GM12878 (cell line): ENCODE data around the gene CCDC110. TPM values are rescaled to one million over a fixed set of nuclear protein-coding genes. Genes with fewer than 3 reads are reported as not detected.

Source experiments
- ATAC-seq: fragments of 200-7000 bp; cut with Tn5 transposase; 3 replicates; pipeline ENCODE4 v1.9.1; 2020; ENCODE audit warnings: mild to moderate bottlenecking, moderate library complexity
- BruUV-seq: library from RNA; stranded (reverse); fragments of 400-500 nt; replicated peaks from 2 replicates; lab custom pipeline; 2021; lab: Mats Ljungman, UMichigan
- CTCF ChIA-PET: fragments of 300-600 bp; sonication (Branson Sonifier 250); formaldehyde crosslinking; extraction: SDS; loops from one replicate; lab custom pipeline; 2021; ENCODE audit warnings: inconsistent platforms; lab: Yijun Ruan, JAX
- POLR2A ChIA-PET: fragments of 350-600 bp; formaldehyde crosslinking; extraction: SDS; loops from one replicate; lab custom pipeline; 2021; ENCODE audit warnings: inconsistent platforms; lab: Charles Lee
- RAD21 ChIA-PET: fragments of 300-600 bp; sonication (Branson Sonifier 250); formaldehyde crosslinking; loops from one replicate; lab custom pipeline; 2023; ENCODE audit warnings: antibody characterized with exemption; ENCODE audit not compliant: unreplicated experiment; lab: Charles Lee
- SMC1A ChIA-PET: fragments of 300-600 bp; sonication (Branson Sonifier 250); formaldehyde crosslinking; loops from one replicate; lab custom pipeline; 2023; ENCODE audit not compliant: unreplicated experiment, uncharacterized antibody; lab: Charles Lee
- DNase-seq: peaks from one replicate; pipeline ENCODE4 v3.0.0-alpha.2; 2011; ENCODE audit warnings: low read depth, low spot score
- FAIRE-seq: peaks from 3 replicates; lab custom pipeline; 2011; peaks lifted over from hg19 to GRCh38; lab: Jason Lieb, UNC
- H2AFZ ChIP-seq: 2 replicates; pipeline ENCODE4 v1.6.0; 2011; ENCODE audit warnings: low read depth, low read length, control low read depth; ENCODE audit not compliant: control insufficient read depth
- H3K27ac ChIP-seq: 2 replicates; pipeline ENCODE4 v1.5.1; 2011; ENCODE audit warnings: control low read depth; ENCODE audit not compliant: control insufficient read depth, insufficient read depth
- H3K27me3 ChIP-seq, 2 experiments: replicated peaks in 1 of 2; 2 replicates each; pipeline versions ENCODE4 v1.6.0 to v1.6.1; 2011; ENCODE audit warnings: low read length in 1 of 2; ENCODE audit not compliant: control insufficient read depth in 2 of 2, insufficient read depth in 2 of 2
- H3K36me3 ChIP-seq, 2 experiments: 2 replicates each; pipeline ENCODE4 v1.5.1; 2011; ENCODE audit warnings: low read length in 1 of 2; ENCODE audit not compliant: control insufficient read depth in 2 of 2, insufficient read depth in 2 of 2
- H3K4me1 ChIP-seq: 2 replicates; pipeline ENCODE4 v1.6.1; 2011; ENCODE audit warnings: mild to moderate bottlenecking, low read length, moderate library complexity, mixed read lengths; ENCODE audit not compliant: control insufficient read depth, insufficient read depth
- H3K4me2 ChIP-seq: 2 replicates; pipeline ENCODE4 v1.6.0; 2011; ENCODE audit warnings: control low read depth; ENCODE audit not compliant: control insufficient read depth, insufficient read depth
- H3K4me3 ChIP-seq: fragments of 200-600 bp; sonication (generic); 2 replicates; pipeline ENCODE4 v1.5.1; 2016
- H3K79me2 ChIP-seq: 2 replicates; pipeline ENCODE4 v1.6.0; 2011; ENCODE audit warnings: low read length; ENCODE audit not compliant: control insufficient read depth, insufficient read depth
- H3K9ac ChIP-seq: 2 replicates; pipeline ENCODE4 v1.8.0; 2011; ENCODE audit warnings: low read length, control low read depth, mixed read lengths; ENCODE audit not compliant: control insufficient read depth, insufficient read depth
- H3K9me3 ChIP-seq: replicated peaks from 3 replicates; pipeline ENCODE4 v1.5.1; 2011; ENCODE audit warnings: mild to moderate bottlenecking, low read length; ENCODE audit not compliant: control insufficient read depth, insufficient read depth
- H4K20me1 ChIP-seq: 2 replicates; pipeline ENCODE4 v1.6.0; 2011; ENCODE audit not compliant: control insufficient read depth, insufficient read depth
- BHLHE40 ChIP-seq, 2 experiments: fragments of 450-650 bp in 1 of 2; IDR thresholded peaks; 2 replicates each; pipeline ENCODE4 v1.6.1; 2011 to 2017; ENCODE audit warnings: low read depth in 2 of 2, borderline replicate concordance in 1 of 2, improper control_type of control experiment in 1 of 2, low read length in 1 of 2, mild to moderate bottlenecking in 1 of 2
- ESRRA ChIP-seq: IDR thresholded peaks from 2 replicates; pipeline ENCODE4 v1.6.1; 2012; ENCODE audit warnings: mild to moderate bottlenecking, low read length, improper control_type of control experiment
- HDGF ChIP-seq: fragments of 450-650 bp; IDR thresholded peaks from 2 replicates; pipeline ENCODE4 v1.6.1; 2016; ENCODE audit warnings: antibody characterized with exemption
- IKZF2 ChIP-seq, 2 experiments: fragments of 450-650 bp; IDR thresholded peaks; 2 replicates each; pipeline ENCODE4 v1.6.1; 2017; ENCODE audit warnings: mild to moderate bottlenecking in 2 of 2, moderate library complexity in 2 of 2
- JUND ChIP-seq: IDR thresholded peaks from 2 replicates; pipeline ENCODE4 v1.6.1; 2012; ENCODE audit warnings: low read depth, mild to moderate bottlenecking, low read length, improper control_type of control experiment, moderate library complexity
- NFXL1 ChIP-seq: fragments of 450-650 bp; IDR thresholded peaks from 2 replicates; pipeline ENCODE4 v1.6.1; 2017; ENCODE audit warnings: antibody characterized with exemption, mild to moderate bottlenecking, borderline replicate concordance
- NR2C1 ChIP-seq: fragments of 450-650 bp; IDR thresholded peaks from 2 replicates; pipeline ENCODE4 v1.6.1; 2017; ENCODE audit warnings: antibody characterized with exemption, mild to moderate bottlenecking, moderate library complexity
- SMAD5 ChIP-seq: IDR thresholded peaks from 2 replicates; pipeline ENCODE4 v1.6.1; 2016; ENCODE audit warnings: antibody characterized with exemption, low read depth
- TCF3 ChIP-seq: IDR thresholded peaks from 2 replicates; pipeline ENCODE4 v1.6.1; 2012; ENCODE audit warnings: low read depth, mild to moderate bottlenecking, low read length, borderline replicate concordance; ENCODE audit not compliant: insufficient read depth
- ZBTB11 ChIP-seq: fragments of 450-650 bp; formaldehyde crosslinking; IDR thresholded peaks from 2 replicates; pipeline ENCODE4 v1.5.0; 2022; ENCODE audit warnings: mild to moderate bottlenecking, missing genetic modification characterization
- ZNF384 ChIP-seq: IDR thresholded peaks from 2 replicates; pipeline ENCODE4 v1.6.1; 2012; ENCODE audit warnings: low read depth, mild to moderate bottlenecking, low read length, improper control_type of control experiment, borderline replicate concordance
- ZSCAN29 ChIP-seq: fragments of 450-650 bp; IDR thresholded peaks from 2 replicates; pipeline ENCODE4 v1.6.1; 2017; ENCODE audit warnings: mild to moderate bottlenecking, moderate library complexity
- WGBS: methylation state at CpG from one replicate; pipeline ENCODE4 v1.1.6; 2016; ENCODE audit warnings: low lambda C conversion rate; ENCODE audit not compliant: insufficient replicate concordance, insufficient coverage; ENCODE audit errors: missing lambda C conversion rate; 5-methylcytosine and 5-hydroxymethylcytosine counted together
- in situ Hi-C: fragments of 300-500 bp; cut with MboI; formaldehyde crosslinking; loops from 9 replicates; pipeline ENCODE4 v1.14.3; 2018; ENCODE audit warnings: mixed read lengths
- intact Hi-C: fragments of 100-400 bp; cut with micrococcal nuclease; formaldehyde crosslinking; loops from one replicate; pipeline ENCODE4 v1.14.2; 2022; ENCODE audit not compliant: unreplicated experiment
- polyA plus RNA-seq, 11 experiments: library from polyadenylated mRNA; depleted of rRNA in 4 of 11; unstranded in 6 of 11; stranded (reverse) in 5 of 11; fragments of >200 nt; fragmentation: Nextera tagmentation in 4 of 11; fragmentation: Illumina TruSeq in 1 of 11; extraction: Ambion mirVana in 4 of 11; extraction: Trizol in 1 of 11; gene quantifications; 1 replicate in 1 of 11; 2 replicates in 10 of 11; pipeline versions ENCODE4 v1.2.1 to v1.2.3, GENCODE V29; 2011 to 2016; ENCODE audit warnings: inconsistent platforms in 2 of 11, missing spikeins in 2 of 11, low read depth in 1 of 11
- total RNA-seq, 4 experiments: library from RNA; depleted of rRNA in 3 of 4; stranded (reverse); fragments of >200 nt in 3 of 4; fragmentation: Illumina TruSeq in 1 of 4; extraction: Trizol in 1 of 4; gene quantifications; 2 replicates each; pipeline versions ENCODE4 v1.2.1 to v1.2.3, GENCODE V29; 2013 to 2021
- TF ChIP-seq, protein P1 (sequence below): fragments of 150-350 bp; IDR thresholded peaks from 2 replicates; pipeline ENCODE4 v1.6.1; 2016; ENCODE audit warnings: low read depth, low read length
- TF ChIP-seq, protein P2 (sequence below): fragments of 450-650 bp; IDR thresholded peaks from 2 replicates; pipeline ENCODE4 v1.6.1; 2017; ENCODE audit warnings: mild to moderate bottlenecking, moderate library complexity

Gene CCDC110
- total and polyA plus RNA-seq, 10 of the 15 experiments (the other 5 are each of a cell fraction or from before 2014, with no cell fraction given), result 0.85 to 3.1 (median 2.1) TPM; not detected in 1

DNA sequence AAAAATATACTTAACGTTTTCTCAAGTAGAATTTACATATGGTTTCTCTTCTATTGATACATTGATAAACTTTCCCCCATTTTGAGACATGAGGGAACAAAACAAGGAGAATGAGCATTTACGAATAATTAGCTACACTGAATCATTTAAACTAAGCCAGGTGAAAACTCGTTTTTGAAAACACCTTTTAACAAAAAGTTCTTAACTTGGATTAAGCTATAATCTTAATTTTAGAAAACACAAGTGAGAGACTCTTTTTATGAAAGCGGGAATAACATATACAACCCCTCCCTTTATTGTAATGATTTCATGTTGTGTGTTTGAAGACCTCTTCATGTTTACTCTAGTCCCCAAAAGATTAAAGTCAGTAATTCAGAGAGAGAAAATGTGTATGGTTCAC, 43.7 kb upstream of the CCDC110 start:
- Histone ChIP-seq H3K4me3 (no peak overlapping the region), H3K36me3 (no peaks in the 10 kb centered on the region), H3K79me2 (no peaks in the 10 kb centered on the region), H3K27ac (no peak overlapping the region), H3K9me3 (peaks cover 4% of the 10 kb centered on the region; the same call in 2 of the 3 replicates), H3K27me3 (no peaks in the 10 kb centered on the region; a peak in 1 of 4 replicates), H3K4me2 (no peak overlapping the region), H3K9ac (no peak overlapping the region), H4K20me1 (no peaks in the 10 kb centered on the region), H3K4me1 (peaks cover 5% of the 10 kb centered on the region), H2AFZ (no peak overlapping the region)
- in situ Hi-C loops (no loop called here), intact Hi-C loops (no loop called here)
- ATAC-seq, result no peak
- ChIA-PET POLR2A (no interaction called here), CTCF (interaction anchor here (1.5 to 1.9 kb wide), 2 partner anchors 12 to 82 kb away, joined by 4 to 5 read pairs; no protein-coding TSS in a partner anchor), SMC1A (interaction anchor here (1.5 kb wide), 1 partner anchor 20 kb away, joined by 3 read pairs; no protein-coding TSS in a partner anchor), RAD21 (no interaction called here)
- DNase-seq, result no peak
- BruUV-seq, result no TSS peak
- FAIRE-seq, result no peak
- 40% methylated on average over 4 of the region's 4 CpGs for WGBS
- TF ChIP-seq NFXL1 (no peak), SMAD5 (no peak), ZBTB11 (CRISPR knock-in tag) (no peak), BHLHE40 (IDR thresholded peaks at IDR 0.05; ENCODE audit: borderline replicate concordance in 1 of 2, low read depth in 2 of 2, low read length in 1 of 2) (no peak), TCF3 (no peak), ESRRA (no peak), IKZF2 (IDR thresholded peaks at IDR 0.05) (no peak), HDGF (no peak), ZNF384 (no peak), NR2C1 (no peak), JUND (no peak), ZSCAN29 (no peak)
- TF ChIP-seq, protein P1, sequence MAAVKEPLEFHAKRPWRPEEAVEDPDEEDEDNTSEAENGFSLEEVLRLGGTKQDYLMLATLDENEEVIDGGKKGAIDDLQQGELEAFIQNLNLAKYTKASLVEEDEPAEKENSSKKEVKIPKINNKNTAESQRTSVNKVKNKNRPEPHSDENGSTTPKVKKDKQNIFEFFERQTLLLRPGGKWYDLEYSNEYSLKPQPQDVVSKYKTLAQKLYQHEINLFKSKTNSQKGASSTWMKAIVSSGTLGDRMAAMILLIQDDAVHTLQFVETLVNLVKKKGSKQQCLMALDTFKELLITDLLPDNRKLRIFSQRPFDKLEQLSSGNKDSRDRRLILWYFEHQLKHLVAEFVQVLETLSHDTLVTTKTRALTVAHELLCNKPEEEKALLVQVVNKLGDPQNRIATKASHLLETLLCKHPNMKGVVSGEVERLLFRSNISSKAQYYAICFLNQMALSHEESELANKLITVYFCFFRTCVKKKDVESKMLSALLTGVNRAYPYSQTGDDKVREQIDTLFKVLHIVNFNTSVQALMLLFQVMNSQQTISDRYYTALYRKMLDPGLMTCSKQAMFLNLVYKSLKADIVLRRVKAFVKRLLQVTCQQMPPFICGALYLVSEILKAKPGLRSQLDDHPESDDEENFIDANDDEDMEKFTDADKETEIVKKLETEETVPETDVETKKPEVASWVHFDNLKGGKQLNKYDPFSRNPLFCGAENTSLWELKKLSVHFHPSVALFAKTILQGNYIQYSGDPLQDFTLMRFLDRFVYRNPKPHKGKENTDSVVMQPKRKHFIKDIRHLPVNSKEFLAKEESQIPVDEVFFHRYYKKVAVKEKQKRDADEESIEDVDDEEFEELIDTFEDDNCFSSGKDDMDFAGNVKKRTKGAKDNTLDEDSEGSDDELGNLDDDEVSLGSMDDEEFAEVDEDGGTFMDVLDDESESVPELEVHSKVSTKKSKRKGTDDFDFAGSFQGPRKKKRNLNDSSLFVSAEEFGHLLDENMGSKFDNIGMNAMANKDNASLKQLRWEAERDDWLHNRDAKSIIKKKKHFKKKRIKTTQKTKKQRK, result no peak
- TF ChIP-seq, protein P2, sequence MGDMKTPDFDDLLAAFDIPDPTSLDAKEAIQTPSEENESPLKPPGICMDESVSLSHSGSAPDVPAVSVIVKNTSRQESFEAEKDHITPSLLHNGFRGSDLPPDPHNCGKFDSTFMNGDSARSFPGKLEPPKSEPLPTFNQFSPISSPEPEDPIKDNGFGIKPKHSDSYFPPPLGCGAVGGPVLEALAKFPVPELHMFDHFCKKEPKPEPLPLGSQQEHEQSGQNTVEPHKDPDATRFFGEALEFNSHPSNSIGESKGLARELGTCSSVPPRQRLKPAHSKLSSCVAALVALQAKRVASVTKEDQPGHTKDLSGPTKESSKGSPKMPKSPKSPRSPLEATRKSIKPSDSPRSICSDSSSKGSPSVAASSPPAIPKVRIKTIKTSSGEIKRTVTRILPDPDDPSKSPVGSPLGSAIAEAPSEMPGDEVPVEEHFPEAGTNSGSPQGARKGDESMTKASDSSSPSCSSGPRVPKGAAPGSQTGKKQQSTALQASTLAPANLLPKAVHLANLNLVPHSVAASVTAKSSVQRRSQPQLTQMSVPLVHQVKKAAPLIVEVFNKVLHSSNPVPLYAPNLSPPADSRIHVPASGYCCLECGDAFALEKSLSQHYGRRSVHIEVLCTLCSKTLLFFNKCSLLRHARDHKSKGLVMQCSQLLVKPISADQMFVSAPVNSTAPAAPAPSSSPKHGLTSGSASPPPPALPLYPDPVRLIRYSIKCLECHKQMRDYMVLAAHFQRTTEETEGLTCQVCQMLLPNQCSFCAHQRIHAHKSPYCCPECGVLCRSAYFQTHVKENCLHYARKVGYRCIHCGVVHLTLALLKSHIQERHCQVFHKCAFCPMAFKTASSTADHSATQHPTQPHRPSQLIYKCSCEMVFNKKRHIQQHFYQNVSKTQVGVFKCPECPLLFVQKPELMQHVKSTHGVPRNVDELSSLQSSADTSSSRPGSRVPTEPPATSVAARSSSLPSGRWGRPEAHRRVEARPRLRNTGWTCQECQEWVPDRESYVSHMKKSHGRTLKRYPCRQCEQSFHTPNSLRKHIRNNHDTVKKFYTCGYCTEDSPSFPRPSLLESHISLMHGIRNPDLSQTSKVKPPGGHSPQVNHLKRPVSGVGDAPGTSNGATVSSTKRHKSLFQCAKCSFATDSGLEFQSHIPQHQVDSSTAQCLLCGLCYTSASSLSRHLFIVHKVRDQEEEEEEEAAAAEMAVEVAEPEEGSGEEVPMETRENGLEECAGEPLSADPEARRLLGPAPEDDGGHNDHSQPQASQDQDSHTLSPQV, result no peak
